ENCODE data around the gene CRKL. TPM values are rescaled to one million over a fixed set of nuclear protein-coding genes. Genes with fewer than 3 reads are reported as not detected.
A peak's percentile ranks its signal among the peaks of the same experiment; 100 is the strongest.

The CRKL gene
- total RNA-seq, 1 donor from 2014 or later, result 91.0 TPM

- Histone ChIP-seq H3K4me1 (peaks cover 11% of the 10 kb centered on the region), H3K79me2 (ENCODE audit: low read depth) (no peaks in the 10 kb centered on the region), H3K27ac (no peak overlapping the region), H3K4me2 (no peak overlapping the region), H2AFZ (replicated peaks) (no peak overlapping the region), H3K9me3 (ENCODE audit: low read depth) (no peaks in the 10 kb centered on the region), H3F3A (ENCODE audit: low read depth) (peaks cover 32% of the 10 kb centered on the region), H4K20me1 (ENCODE audit: low read depth) (peaks cover 29% of the 10 kb centered on the region), H3K27me3 (peaks cover 65% of the 10 kb centered on the region), H3K4me3 (no peak overlapping the region), H3K36me3 (no peaks in the 10 kb centered on the region), H3K9ac (no peak overlapping the region)
- H3K9me3 Mint-ChIP-seq, result no peaks in the 10 kb centered on the region
- H3K27me3 Mint-ChIP-seq (ENCODE audit: insufficient read depth, low read depth), result peaks cover 31% of the 10 kb centered on the region
- no peak for TF ChIP-seq EZH2phosphoT487 (IDR thresholded peaks at IDR 0.05)
- TF ChIP-seq EZH2 (IDR thresholded peaks at IDR 0.05), result no peak
- TF ChIP-seq, protein P1, sequence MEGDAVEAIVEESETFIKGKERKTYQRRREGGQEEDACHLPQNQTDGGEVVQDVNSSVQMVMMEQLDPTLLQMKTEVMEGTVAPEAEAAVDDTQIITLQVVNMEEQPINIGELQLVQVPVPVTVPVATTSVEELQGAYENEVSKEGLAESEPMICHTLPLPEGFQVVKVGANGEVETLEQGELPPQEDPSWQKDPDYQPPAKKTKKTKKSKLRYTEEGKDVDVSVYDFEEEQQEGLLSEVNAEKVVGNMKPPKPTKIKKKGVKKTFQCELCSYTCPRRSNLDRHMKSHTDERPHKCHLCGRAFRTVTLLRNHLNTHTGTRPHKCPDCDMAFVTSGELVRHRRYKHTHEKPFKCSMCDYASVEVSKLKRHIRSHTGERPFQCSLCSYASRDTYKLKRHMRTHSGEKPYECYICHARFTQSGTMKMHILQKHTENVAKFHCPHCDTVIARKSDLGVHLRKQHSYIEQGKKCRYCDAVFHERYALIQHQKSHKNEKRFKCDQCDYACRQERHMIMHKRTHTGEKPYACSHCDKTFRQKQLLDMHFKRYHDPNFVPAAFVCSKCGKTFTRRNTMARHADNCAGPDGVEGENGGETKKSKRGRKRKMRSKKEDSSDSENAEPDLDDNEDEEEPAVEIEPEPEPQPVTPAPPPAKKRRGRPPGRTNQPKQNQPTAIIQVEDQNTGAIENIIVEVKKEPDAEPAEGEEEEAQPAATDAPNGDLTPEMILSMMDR (IDR thresholded peaks at IDR 0.05), result no peak
- DNase-seq (ENCODE audit: low spot score), result no peak
- peaks cover 22% of the 10 kb centered on the region for H3K4me1 Mint-ChIP-seq
- H3K4me3 Mint-ChIP-seq, result peak overlapping the region; percentile 70
- no peak overlapping the region for H3K27ac Mint-ChIP-seq
- H3K36me3 Mint-ChIP-seq, result no peaks in the 10 kb centered on the region
Measured at GRCh38 chr22:20960609-20961008, 43.4 kb downstream of the CRKL start.

GRCh38 chr22:20962491-20962945 is 45.3 kb downstream of the CRKL start:
- H2AFZ ChIP-seq (replicated peaks), result no peak overlapping the region
- H3F3A ChIP-seq (ENCODE audit: low read depth), result peaks cover 32% of the 10 kb centered on the region
- Mint-ChIP-seq H3K4me3 (no peak overlapping the region), H3K4me1 (peaks cover 23% of the 10 kb centered on the region), H3K36me3 (no peaks in the 10 kb centered on the region), H3K27me3 (ENCODE audit: insufficient read depth, low read depth) (peaks cover 31% of the 10 kb centered on the region), H3K9me3 (no peaks in the 10 kb centered on the region), H3K27ac (no peak overlapping the region)
- no peaks in the 10 kb centered on the region for H3K79me2 ChIP-seq (ENCODE audit: low read depth)
- H3K27me3 ChIP-seq, result peaks cover 50% of the 10 kb centered on the region
- TF ChIP-seq EZH2phosphoT487 (IDR thresholded peaks at IDR 0.05), result no peak
- TF ChIP-seq, protein P1 (IDR thresholded peaks at IDR 0.05), result no peak
- no peaks in the 10 kb centered on the region for H3K36me3 ChIP-seq
- no peak overlapping the region for H3K4me3 ChIP-seq
- no peaks in the 10 kb centered on the region for H3K9me3 ChIP-seq (ENCODE audit: low read depth)
- H3K27ac ChIP-seq, result no peak overlapping the region
- H3K9ac ChIP-seq, result no peak overlapping the region
- peaks cover 19% of the 10 kb centered on the region for H3K4me1 ChIP-seq
- H3K4me2 ChIP-seq, result no peak overlapping the region
- H4K20me1 ChIP-seq (ENCODE audit: low read depth), result peaks cover 10% of the 10 kb centered on the region
- no peak for DNase-seq (ENCODE audit: low spot score)

- Histone ChIP-seq H3K36me3 (no peaks in the 10 kb centered on the region), H3K9me3 (ENCODE audit: low read depth) (no peaks in the 10 kb centered on the region), H3K27ac (no peak overlapping the region), H3K4me2 (no peak overlapping the region), H3K9ac (no peak overlapping the region), H3K79me2 (ENCODE audit: low read depth) (no peaks in the 10 kb centered on the region), H3K27me3 (peaks cover 41% of the 10 kb centered on the region), H3K4me1 (peaks cover 27% of the 10 kb centered on the region), H3K4me3 (no peak overlapping the region), H3F3A (ENCODE audit: low read depth) (peaks cover 35% of the 10 kb centered on the region), H2AFZ (replicated peaks) (no peak overlapping the region), H4K20me1 (ENCODE audit: low read depth) (peaks cover 1% of the 10 kb centered on the region)
- H3K9me3 Mint-ChIP-seq, result no peaks in the 10 kb centered on the region
- peak overlapping the region; percentile 66 for H3K4me3 Mint-ChIP-seq
- no peak for DNase-seq (ENCODE audit: low spot score)
- H3K27ac Mint-ChIP-seq, result no peak overlapping the region
- H3K36me3 Mint-ChIP-seq, result no peaks in the 10 kb centered on the region
- H3K27me3 Mint-ChIP-seq (ENCODE audit: insufficient read depth, low read depth), result peaks cover 24% of the 10 kb centered on the region
- TF ChIP-seq EZH2 (IDR thresholded peaks at IDR 0.05) (no peak), EZH2phosphoT487 (IDR thresholded peaks at IDR 0.05) (no peak)
- TF ChIP-seq, protein P1 (IDR thresholded peaks at IDR 0.05), result no peak
- peaks cover 25% of the 10 kb centered on the region for H3K4me1 Mint-ChIP-seq
Measured at GRCh38 chr22:20963201-20964052, 46.2 kb downstream of the CRKL start.

All from neural progenitor cell (in vitro differentiated cells).